GM18526 (cell line): ENCODE results near the gene PIGBOS1.

ENCODE experiments used
- POLR2A ChIP-seq: IDR thresholded peaks from 3 replicates; pipeline ENCODE4 v1.6.1; 2011; ENCODE audit not compliant: insufficient read length; ENCODE audit errors: extremely low read depth

The PIGBOS1 gene

GRCh38 chr15:55318588-55319494 is at the start of gene PIGBOS1, which contains the start of gene PIGB:
TSS of gene PIGBOS1 (minus strand) at chr15:55319123. CDS start at chr15:55317792, 1,331 bp downstream.
TSS of gene PIGB (plus strand) at chr15:55319222. CDS start at chr15:55319251, 29 bp downstream.
- peak; percentile 87 for TF ChIP-seq POLR2A

DNA sequence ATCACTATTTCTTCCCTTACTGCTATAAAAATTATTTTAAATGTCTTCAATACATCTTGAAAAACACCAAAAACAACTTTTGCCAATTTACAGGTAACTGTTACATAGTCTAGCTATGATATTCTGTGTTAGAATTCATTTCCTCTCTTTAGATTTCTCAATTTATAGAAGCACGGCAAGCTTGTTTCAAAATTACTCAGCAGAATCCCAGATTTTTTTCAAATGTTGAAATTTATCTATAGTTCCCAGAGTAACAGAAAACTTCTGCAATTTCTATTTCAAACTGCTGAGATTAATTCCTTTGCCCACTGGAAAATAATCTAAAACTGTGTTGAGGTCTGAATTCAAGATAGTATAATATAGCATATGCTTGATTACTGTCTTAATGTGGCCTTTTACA is 48.1 kb upstream of the PIGBOS1 start:
- TF ChIP-seq POLR2A, result no peak

DNA sequence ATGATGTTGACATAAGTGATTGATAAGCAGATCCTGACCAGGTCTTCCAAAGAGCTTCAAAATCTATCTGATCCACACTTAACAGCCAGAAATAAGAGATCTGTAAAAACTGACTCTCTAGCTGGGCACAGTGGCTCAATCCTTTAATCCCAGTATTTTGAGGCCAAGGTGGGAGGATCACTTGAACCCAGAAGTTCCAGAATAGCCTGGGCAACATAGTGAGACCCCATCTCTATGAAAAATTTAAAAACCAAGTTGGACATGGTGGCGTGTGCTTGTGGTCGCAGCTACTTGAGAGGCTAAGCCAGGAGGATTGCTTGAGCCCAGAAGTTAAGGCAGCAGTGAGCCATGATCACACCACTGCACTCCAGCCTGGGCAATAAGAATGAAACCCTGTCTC is 43.7 kb upstream of the PIGBOS1 start:
- no peak for TF ChIP-seq POLR2A

DNA sequence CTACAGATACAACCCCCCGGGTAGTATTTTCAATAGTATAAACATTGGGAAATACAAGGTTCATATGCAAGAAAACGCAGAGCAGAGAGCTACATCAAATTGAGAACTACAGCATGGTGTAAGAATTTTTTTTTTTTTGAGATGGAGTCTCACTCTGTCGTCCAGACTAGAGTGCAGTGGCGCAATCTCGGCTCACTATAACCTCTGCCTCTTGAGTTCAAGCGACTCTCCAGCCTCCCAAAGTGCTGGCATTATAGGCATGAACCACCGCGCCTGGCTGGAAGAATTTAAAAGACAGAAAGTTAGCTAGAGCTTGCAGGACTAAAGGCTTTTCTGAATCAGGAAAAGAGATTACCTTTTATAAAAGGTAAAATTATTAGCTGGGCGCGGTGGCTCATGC is 42.1 kb upstream of the PIGBOS1 start:
- no peak for TF ChIP-seq POLR2A

GRCh38 chr15:55360256-55360655 is 41.3 kb upstream of the PIGBOS1 start:
- TF ChIP-seq POLR2A, result no peak

DNA sequence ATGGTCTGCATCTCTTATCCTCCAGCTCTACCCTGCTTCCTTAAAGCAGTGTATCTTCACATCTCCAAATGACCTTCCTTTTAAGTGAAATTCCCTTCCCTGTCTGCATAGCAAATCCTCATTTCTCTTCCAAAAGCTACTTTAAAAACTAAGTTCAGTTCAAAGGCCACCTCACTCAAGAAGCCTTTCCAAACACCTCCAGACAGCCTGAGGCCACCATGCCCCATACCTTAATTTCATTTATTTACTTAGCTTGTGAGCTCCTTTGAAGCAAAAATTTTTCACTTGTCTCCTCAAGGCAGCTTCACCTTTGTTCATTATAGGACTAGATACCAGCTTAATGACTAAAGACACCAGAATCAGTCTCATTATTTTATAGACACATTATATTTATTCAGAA is 39.5 kb upstream of the PIGBOS1 start:
- no peak for TF ChIP-seq POLR2A

- no peak for TF ChIP-seq POLR2A
These were observed 38.9 kb upstream of the PIGBOS1 start for GRCh38 chr15:55357774-55358173.

DNA sequence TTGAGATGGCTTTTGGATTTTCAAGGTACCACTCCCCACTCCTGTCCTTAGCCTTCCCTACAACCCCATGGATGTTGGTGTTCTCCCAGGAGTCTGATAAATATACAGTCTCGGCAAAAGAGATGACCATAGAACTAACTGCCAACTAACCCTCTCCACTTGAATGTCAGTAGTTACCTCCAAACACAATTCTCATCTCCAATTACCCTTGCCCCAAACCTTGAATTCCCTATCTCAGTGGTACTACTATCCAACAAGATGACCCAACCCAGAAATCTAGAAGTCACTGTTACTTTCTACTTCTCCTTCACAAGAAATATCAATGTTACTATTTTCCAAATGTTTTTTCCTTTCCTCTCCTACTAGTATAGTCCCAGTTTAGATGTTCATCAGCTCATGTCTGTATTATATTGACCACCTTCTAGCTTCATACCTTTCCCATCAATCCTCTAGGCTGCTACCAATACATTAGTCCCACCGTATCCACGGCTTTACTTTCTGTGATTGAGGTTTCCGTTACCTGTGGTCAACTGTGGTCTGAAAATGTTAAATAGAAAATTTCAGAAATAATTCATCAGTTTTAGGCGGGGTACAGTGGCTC is 38.2 kb upstream of the PIGBOS1 start:
- no peak for TF ChIP-seq POLR2A

- no peak for TF ChIP-seq POLR2A
These were observed 34.1 kb upstream of the PIGBOS1 start for GRCh38 chr15:55353025-55353424.

DNA sequence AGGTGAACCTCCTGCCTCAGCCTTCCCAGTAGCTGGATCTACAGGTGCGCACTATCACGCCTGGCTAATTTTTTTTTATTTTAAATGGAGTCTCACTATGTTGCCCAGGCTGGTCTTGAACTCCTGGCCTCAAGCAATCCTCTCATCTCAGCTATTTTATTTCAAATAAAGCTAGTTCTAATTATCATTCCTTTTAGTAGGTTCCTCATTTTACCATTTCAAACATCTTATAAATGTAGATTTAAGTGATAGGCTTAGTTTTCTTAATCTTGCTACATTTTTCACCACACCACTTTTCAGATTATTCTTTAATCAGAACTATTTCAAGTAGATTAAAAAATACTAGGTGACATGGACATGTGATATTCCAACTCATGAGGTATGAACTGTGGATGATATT is 30.4 kb upstream of the PIGBOS1 start:
- no peak for TF ChIP-seq POLR2A

DNA sequence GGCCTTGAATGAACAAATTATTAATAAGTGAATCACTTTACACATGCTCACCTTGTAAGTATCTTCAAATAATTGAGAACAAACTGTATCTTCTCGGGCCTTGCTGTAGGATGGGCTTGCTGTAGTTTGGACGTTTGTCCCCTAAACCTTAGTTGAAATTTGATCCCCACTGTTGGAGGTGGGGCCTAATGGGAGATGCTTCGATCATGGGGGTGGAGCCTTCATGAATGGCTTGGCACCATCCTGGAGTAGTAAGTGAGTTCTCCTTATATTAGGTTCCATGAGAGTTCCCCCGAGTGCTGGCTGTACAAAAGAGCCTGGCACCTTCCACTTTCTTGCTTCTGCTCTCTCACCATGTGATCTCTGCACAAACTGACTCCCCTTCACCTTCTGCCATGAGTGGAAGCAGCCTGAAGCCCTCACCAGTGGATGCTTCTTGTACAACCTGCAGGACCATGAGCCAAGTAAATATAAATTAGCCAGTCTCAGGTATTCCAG is 29.4 kb upstream of the PIGBOS1 start:
- TF ChIP-seq POLR2A, result no peak

- no peak for TF ChIP-seq POLR2A
These were observed 25.3 kb upstream of the PIGBOS1 start for GRCh38 chr15:55344206-55344605.

- TF ChIP-seq POLR2A, result no peak
These were observed 24.2 kb upstream of the PIGBOS1 start for GRCh38 chr15:55343168-55343567.

DNA sequence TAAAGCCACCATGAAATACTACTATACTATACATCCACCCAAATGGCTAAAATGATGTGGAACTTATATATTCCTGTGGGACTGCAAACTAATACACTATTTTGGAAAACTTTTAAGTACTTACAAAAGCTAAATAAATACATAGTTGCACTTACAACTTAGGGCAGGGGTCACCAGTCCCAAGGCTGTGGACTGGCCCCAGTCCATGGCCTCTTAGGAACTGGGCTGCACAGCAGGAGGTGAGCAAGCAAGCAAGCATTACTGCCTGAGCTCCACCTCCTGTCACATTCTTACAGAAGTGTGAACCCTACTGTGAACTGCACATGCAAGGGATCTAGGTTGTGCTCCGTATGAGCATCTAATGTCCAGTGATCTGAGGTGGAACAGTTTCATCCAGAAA is 18.2 kb upstream of the PIGBOS1 start:
- TF ChIP-seq POLR2A, result no peak

DNA sequence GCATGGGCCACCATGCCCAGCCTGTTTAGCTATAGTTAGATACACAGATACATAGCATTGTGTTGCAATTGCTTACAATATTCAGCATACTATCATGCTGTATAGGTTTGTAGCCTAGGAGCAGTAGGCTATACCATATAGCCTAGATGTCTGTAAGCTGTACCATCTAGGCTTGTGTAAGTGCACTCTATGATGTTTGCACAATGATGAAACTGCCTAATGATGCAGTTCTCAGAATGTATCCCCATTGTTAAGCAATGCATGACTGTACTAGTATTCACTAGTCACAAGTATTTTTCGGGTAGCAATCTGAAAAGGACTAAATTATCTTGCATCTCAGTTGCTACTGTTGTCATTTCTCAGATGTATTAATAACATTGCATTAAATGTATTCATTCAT is 16.1 kb upstream of the PIGBOS1 start:
- no peak for TF ChIP-seq POLR2A

- TF ChIP-seq POLR2A, result no peak
These were observed 15.4 kb upstream of the PIGBOS1 start for GRCh38 chr15:55334371-55334770.
